ENCODE data around the gene PRR16.

GRCh38 chr5:120568711-120569110 is 104.6 kb downstream of the PRR16 start:
- TF ChIP-seq EZH2 (optimal IDR thresholded peaks at IDR 0.05; ENCODE audit: low read depth, low read length) (no peak), EZH2phosphoT487 (IDR thresholded peaks at IDR 0.05; ENCODE audit: low read length) (no peak)
- TF ChIP-seq, protein P1, sequence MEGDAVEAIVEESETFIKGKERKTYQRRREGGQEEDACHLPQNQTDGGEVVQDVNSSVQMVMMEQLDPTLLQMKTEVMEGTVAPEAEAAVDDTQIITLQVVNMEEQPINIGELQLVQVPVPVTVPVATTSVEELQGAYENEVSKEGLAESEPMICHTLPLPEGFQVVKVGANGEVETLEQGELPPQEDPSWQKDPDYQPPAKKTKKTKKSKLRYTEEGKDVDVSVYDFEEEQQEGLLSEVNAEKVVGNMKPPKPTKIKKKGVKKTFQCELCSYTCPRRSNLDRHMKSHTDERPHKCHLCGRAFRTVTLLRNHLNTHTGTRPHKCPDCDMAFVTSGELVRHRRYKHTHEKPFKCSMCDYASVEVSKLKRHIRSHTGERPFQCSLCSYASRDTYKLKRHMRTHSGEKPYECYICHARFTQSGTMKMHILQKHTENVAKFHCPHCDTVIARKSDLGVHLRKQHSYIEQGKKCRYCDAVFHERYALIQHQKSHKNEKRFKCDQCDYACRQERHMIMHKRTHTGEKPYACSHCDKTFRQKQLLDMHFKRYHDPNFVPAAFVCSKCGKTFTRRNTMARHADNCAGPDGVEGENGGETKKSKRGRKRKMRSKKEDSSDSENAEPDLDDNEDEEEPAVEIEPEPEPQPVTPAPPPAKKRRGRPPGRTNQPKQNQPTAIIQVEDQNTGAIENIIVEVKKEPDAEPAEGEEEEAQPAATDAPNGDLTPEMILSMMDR (IDR thresholded peaks at IDR 0.05; ENCODE audit: low read length), result no peak
